ENCODE data around the gene TAMALIN.

TAMALIN gene

GRCh38 chr12:52041695-52042123, 35.0 kb downstream of the TAMALIN start:
- TF ChIP-seq POLR2AphosphoS5 (IDR thresholded peaks at IDR 0.05; ENCODE audit: borderline replicate concordance, low read depth, low read length) = no peak
- H3K4me3 ChIP-seq = no peak overlapping the region
- H3K36me3 ChIP-seq (ENCODE audit: insufficient read depth, low read length) = no peaks in the 10 kb centered on the region; the same call in 1 of the 2 replicates
- H3K9me3 ChIP-seq (ENCODE audit: low read depth, low read length) = no peaks in the 10 kb centered on the region
- H3K27ac ChIP-seq = no peak overlapping the region
- no peak overlapping the region for H3K9ac ChIP-seq (ENCODE audit: insufficient read length)
- DNase-seq (ENCODE audit: low read depth, low spot score) = no peak

- TF ChIP-seq EZH2 (IDR thresholded peaks at IDR 0.05) = no peak
- Histone ChIP-seq H3K4me3 (no peak overlapping the region), H3K36me3 (ENCODE audit: insufficient read depth, low read length) (no peaks in the 10 kb centered on the region; the same call in 1 of the 2 replicates), H3K9ac (ENCODE audit: insufficient read length) (no peak overlapping the region), H3K27ac (no peak overlapping the region), H3K9me3 (ENCODE audit: low read depth, low read length) (no peaks in the 10 kb centered on the region)
- no peak for DNase-seq (ENCODE audit: low read depth, low spot score)
These were observed 36.1 kb downstream of the TAMALIN start for GRCh38 chr12:52042706-52043385.

GRCh38 chr12:52043386-52044212, 36.9 kb downstream of the TAMALIN start:
- no peak for TF ChIP-seq POLR2AphosphoS5 (IDR thresholded peaks at IDR 0.05; ENCODE audit: borderline replicate concordance, low read depth, low read length)
- no peak for TF ChIP-seq FOXP2 (optimal IDR thresholded peaks at IDR 0.05; ENCODE audit: control extremely low read depth, extremely low read length, insufficient read depth)
- no peak overlapping the region for H3K27ac ChIP-seq
- DNase-seq (ENCODE audit: low read depth, low spot score) = no peak
- no peak overlapping the region for H3K9ac ChIP-seq (ENCODE audit: insufficient read length)
- H3K9me3 ChIP-seq (ENCODE audit: low read depth, low read length) = no peaks in the 10 kb centered on the region
- no peaks in the 10 kb centered on the region; the same call in 1 of the 2 replicates for H3K36me3 ChIP-seq (ENCODE audit: insufficient read depth, low read length)
- no peak overlapping the region for H3K4me3 ChIP-seq

GRCh38 chr12:52044292-52044983, 37.7 kb downstream of the TAMALIN start:
- no peak for DNase-seq (ENCODE audit: low read depth, low spot score)
- TF ChIP-seq FOXP2 (optimal IDR thresholded peaks at IDR 0.05; ENCODE audit: control extremely low read depth, extremely low read length, insufficient read depth) (no peak), EZH2 (IDR thresholded peaks at IDR 0.05) (no peak), POLR2AphosphoS5 (IDR thresholded peaks at IDR 0.05; ENCODE audit: borderline replicate concordance, low read depth, low read length) (no peak)
- H3K27ac ChIP-seq = 0 out of 2 replicates have a peak overlapping the region, but pooled peaks have one; percentile 25

GRCh38 chr12:52045794-52046199, 39.1 kb downstream of the TAMALIN start:
- DNase-seq (ENCODE audit: low read depth, low spot score) = no peak
- H3K27ac ChIP-seq = no peak overlapping the region
- no peak overlapping the region for H3K4me3 ChIP-seq
- no peak overlapping the region for H3K9ac ChIP-seq (ENCODE audit: insufficient read length)
- TF ChIP-seq FOXP2 (optimal IDR thresholded peaks at IDR 0.05; ENCODE audit: control extremely low read depth, extremely low read length, insufficient read depth) (no peak), EZH2 (IDR thresholded peaks at IDR 0.05) (no peak), POLR2AphosphoS5 (IDR thresholded peaks at IDR 0.05; ENCODE audit: borderline replicate concordance, low read depth, low read length) (no peak)
- H3K36me3 ChIP-seq (ENCODE audit: insufficient read depth, low read length) = no peaks in the 10 kb centered on the region; the same call in 1 of the 2 replicates
- no peaks in the 10 kb centered on the region for H3K9me3 ChIP-seq (ENCODE audit: low read depth, low read length)

More at GRCh38 chr12:52044292-52044983, 37.7 kb downstream of the TAMALIN start:
- Histone ChIP-seq H3K4me3 (no peak overlapping the region), H3K36me3 (ENCODE audit: insufficient read depth, low read length) (no peaks in the 10 kb centered on the region; the same call in 1 of the 2 replicates), H3K9me3 (ENCODE audit: low read depth, low read length) (no peaks in the 10 kb centered on the region), H3K9ac (ENCODE audit: insufficient read length) (no peak overlapping the region)

GRCh38 chr12:52046859-52047258, 40.1 kb downstream of the TAMALIN start:
- TF ChIP-seq EZH2 (IDR thresholded peaks at IDR 0.05) (no peak), POLR2AphosphoS5 (IDR thresholded peaks at IDR 0.05; ENCODE audit: borderline replicate concordance, low read depth, low read length) (no peak)
- H3K9me3 ChIP-seq (ENCODE audit: low read depth, low read length) = no peaks in the 10 kb centered on the region
- no peak overlapping the region for H3K27ac ChIP-seq
- H3K36me3 ChIP-seq (ENCODE audit: insufficient read depth, low read length) = no peaks in the 10 kb centered on the region; the same call in 1 of the 2 replicates
- no peak overlapping the region for H3K9ac ChIP-seq (ENCODE audit: insufficient read length)
- no peak for DNase-seq (ENCODE audit: low read depth, low spot score)
- no peak overlapping the region for H3K4me3 ChIP-seq

GRCh38 chr12:52049286-52049685, 42.5 kb downstream of the TAMALIN start:
- TF ChIP-seq POLR2AphosphoS5 (IDR thresholded peaks at IDR 0.05; ENCODE audit: borderline replicate concordance, low read depth, low read length) = no peak
- no peak for TF ChIP-seq EZH2 (IDR thresholded peaks at IDR 0.05)
- no peak for TF ChIP-seq FOXP2 (optimal IDR thresholded peaks at IDR 0.05; ENCODE audit: control extremely low read depth, extremely low read length, insufficient read depth)
- Histone ChIP-seq H3K4me3 (no peak overlapping the region), H3K9ac (ENCODE audit: insufficient read length) (no peak overlapping the region), H3K9me3 (ENCODE audit: low read depth, low read length) (no peaks in the 10 kb centered on the region), H3K36me3 (ENCODE audit: insufficient read depth, low read length) (no peaks in the 10 kb centered on the region; the same call in 1 of the 2 replicates), H3K27ac (no peak overlapping the region)
- DNase-seq (ENCODE audit: low read depth, low spot score) = no peak

GRCh38 chr12:52049688-52050087, 42.9 kb downstream of the TAMALIN start:
- Histone ChIP-seq H3K36me3 (ENCODE audit: insufficient read depth, low read length) (no peaks in the 10 kb centered on the region; the same call in 1 of the 2 replicates), H3K4me3 (no peak overlapping the region), H3K27ac (no peak overlapping the region), H3K9ac (ENCODE audit: insufficient read length) (no peak overlapping the region), H3K9me3 (ENCODE audit: low read depth, low read length) (no peaks in the 10 kb centered on the region)
- TF ChIP-seq POLR2AphosphoS5 (IDR thresholded peaks at IDR 0.05; ENCODE audit: borderline replicate concordance, low read depth, low read length) (no peak), FOXP2 (optimal IDR thresholded peaks at IDR 0.05; ENCODE audit: control extremely low read depth, extremely low read length, insufficient read depth) (no peak), EZH2 (IDR thresholded peaks at IDR 0.05) (no peak)
- DNase-seq (ENCODE audit: low read depth, low spot score) = no peak
